IPS-18a (cell line): Measurements from ENCODE around the gene ARIH2.
A peak's percentile ranks its signal among the peaks of the same experiment; 100 is the strongest.

Experiments used
- H3K27ac ChIP-seq: one replicate; pipeline ENCODE4 v1.5.1; 2013; ENCODE audit warnings: low read length
- H3K27me3 ChIP-seq: one replicate; pipeline ENCODE4 v1.6.1; 2013; ENCODE audit warnings: mild to moderate bottlenecking, low read length; ENCODE audit not compliant: control insufficient read depth, insufficient read depth
- H3K36me3 ChIP-seq: one replicate; pipeline ENCODE4 v1.6.1; 2013; ENCODE audit warnings: low read depth, low read length; ENCODE audit not compliant: control insufficient read depth
- H3K4me1 ChIP-seq: one replicate; pipeline ENCODE4 v1.6.1; 2013; ENCODE audit warnings: low read depth, low read length; ENCODE audit not compliant: control insufficient read depth
- H3K4me3 ChIP-seq: one replicate; pipeline ENCODE4 v1.5.1; 2013; ENCODE audit warnings: low read length
- H3K9ac ChIP-seq: one replicate; pipeline ENCODE4 v1.6.1; 2013; ENCODE audit warnings: mild to moderate bottlenecking, low read length, moderate library complexity
- H3K9me3 ChIP-seq: one replicate; pipeline ENCODE4 v1.6.1; 2013; ENCODE audit warnings: low read depth, low read length; ENCODE audit not compliant: control insufficient read depth

Gene ARIH2

DNA sequence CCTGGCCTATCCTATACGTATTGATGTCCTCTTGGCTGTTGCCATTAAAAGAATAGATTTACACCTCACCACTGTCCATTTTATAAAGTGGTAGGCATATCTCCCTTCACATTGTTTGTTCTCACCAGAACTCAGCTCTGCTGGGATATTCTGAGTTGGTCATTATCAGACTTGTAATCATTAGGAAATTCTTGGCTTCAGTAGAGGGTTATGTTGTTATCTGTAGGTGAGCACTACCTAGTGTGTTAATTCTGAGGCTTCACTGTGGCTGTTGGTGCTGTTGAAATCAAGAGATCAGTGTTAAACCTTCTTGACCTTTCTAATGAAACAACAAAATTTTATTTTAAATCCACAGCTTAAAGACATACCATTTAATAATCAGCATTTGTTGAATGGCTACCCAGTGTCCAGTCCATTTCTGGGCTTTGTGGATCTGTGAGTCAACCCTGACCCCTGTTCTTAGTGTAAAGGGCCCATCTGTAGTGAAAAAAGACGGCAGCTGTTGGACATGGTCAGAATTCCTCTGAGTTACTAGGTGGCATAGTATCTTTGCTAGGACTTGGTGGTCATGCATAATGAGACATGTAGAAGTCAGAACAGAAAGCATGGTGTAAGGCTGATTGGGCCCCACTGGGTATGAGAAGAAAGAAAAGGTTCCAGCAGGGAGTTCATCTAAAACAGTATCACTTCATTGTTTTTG is 38.5 kb downstream of the ARIH2 start:
- Histone ChIP-seq H3K9ac (no peak overlapping the region), H3K27me3 (no peaks in the 10 kb centered on the region), H3K36me3 (peaks cover 4% of the 10 kb centered on the region), H3K4me1 (no peaks in the 10 kb centered on the region), H3K27ac (no peak overlapping the region), H3K4me3 (no peak overlapping the region), H3K9me3 (no peaks in the 10 kb centered on the region)

DNA sequence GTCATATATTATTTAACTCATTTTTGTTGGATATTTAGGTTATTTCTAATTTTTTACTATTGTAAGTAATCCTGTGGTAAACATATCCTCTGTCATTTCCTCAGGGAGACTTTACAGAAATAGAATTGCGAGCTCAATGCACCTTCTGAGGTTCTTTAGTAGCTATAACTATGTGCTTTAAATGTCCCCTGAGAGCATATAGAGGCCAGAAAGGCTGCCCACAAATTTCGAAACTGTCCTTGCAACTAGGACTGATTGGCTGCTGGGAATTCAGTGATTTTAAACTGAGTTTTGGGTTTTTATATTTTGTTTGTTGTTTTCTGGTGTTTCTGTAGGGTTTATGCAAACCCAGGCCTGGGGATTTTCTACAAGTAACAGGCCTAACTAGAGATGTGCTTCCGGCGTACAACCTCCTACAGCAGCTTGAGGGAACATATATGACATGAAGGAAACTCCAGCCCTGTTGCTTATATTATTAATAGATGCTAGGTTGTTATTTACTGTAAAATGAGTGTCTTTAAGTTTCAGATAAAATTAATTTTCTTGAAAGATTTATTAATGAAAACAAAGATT is 42.3 kb downstream of the ARIH2 start:
- Histone ChIP-seq H3K4me3 (no peak overlapping the region), H3K9me3 (no peaks in the 10 kb centered on the region), H3K27me3 (no peaks in the 10 kb centered on the region), H3K4me1 (peaks cover 11% of the 10 kb centered on the region), H3K27ac (no peak overlapping the region), H3K9ac (no peak overlapping the region), H3K36me3 (no peaks in the 10 kb centered on the region)

DNA sequence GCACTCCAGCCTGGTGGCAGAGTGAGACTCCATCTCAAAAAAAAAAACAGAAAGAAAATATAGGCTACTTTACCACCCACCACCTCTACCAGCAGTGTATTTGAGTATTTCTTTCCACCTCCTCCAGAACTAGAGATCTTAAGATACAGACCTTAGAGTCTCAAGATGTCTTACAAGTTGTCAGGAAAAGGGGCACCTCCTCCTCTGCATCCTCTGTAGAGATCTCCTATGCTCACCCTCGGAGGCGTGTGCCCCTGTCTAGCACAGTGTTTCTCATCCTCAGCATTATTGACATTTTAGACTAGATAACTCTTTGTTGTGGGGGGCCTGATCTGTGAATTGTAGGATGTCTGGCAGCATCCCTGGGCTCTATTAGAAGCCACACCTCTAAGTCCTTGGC is 43.7 kb downstream of the ARIH2 start:
- Histone ChIP-seq H3K27ac (no peak overlapping the region), H3K9me3 (no peaks in the 10 kb centered on the region), H3K9ac (no peak overlapping the region), H3K4me3 (no peak overlapping the region), H3K36me3 (peaks cover 11% of the 10 kb centered on the region), H3K27me3 (no peaks in the 10 kb centered on the region), H3K4me1 (peaks cover 11% of the 10 kb centered on the region)

DNA sequence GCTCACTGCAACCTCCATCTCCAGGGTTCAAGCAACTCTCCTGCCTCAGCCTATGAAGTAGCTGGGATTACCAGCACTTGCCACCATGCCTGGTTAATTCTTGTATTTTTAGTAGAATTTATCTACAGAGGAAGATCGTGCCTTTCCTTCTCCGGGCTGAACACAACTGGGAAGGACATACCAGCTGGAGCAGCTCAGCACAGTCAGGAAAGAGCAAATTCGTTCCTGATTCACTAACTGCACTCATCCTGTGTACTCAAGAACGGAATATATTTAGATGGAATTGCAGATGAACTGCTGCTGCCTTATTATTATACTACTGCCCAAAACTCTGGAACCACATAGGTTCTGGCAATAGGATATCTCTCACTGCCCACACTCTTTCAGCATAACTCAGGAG is 44.3 kb downstream of the ARIH2 start:
- Histone ChIP-seq H3K27ac (no peak overlapping the region), H3K36me3 (peaks cover 16% of the 10 kb centered on the region), H3K9me3 (no peaks in the 10 kb centered on the region), H3K4me3 (no peak overlapping the region), H3K9ac (no peak overlapping the region), H3K27me3 (no peaks in the 10 kb centered on the region), H3K4me1 (peaks cover 11% of the 10 kb centered on the region)

DNA sequence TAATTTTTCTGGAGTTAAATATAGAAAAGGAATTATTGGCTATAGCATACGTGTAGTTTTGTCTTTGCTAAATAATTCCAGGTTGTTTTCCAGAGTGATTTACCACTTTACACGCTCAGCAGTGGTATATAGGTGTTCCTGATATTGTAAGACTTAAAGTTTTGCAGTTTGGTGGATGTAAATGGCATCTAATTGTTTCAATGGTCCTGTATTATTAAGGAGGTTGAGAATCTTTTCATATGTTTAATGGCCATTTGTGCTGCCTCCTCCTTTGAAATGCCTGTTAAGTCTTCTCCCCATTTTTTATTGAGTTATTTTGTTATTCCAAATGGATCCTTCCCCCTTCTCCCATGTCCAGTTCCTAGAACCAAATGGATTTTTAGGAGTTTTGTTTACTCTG is 44.9 kb downstream of the ARIH2 start:
- H3K4me1 ChIP-seq = peaks cover 11% of the 10 kb centered on the region
- peak overlapping the region; percentile 27 for H3K4me3 ChIP-seq
- no peak overlapping the region for H3K9ac ChIP-seq

DNA sequence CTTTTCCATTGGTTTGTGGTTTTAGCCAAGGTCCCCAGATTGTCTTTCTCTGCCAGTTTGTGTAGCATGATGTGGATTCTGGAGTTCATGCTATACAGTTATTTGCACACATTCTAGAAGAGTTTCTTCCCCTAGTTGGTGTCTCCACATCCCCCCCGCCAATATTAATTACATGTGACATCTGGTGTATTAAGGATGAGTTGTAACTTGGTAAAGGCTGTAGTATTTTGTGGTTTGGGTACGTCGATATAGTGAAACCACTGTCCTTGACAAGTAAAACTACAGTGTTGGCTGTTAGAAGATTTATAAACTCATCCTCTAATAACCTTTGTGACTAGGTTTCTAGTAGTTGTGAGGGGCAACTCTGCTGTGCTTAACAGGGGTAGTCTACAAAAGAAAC is 47.7 kb downstream of the ARIH2 start:
- no peak overlapping the region for H3K27ac ChIP-seq
- no peaks in the 10 kb centered on the region for H3K9me3 ChIP-seq
- H3K27me3 ChIP-seq = no peaks in the 10 kb centered on the region
- peaks cover 37% of the 10 kb centered on the region for H3K36me3 ChIP-seq
- H3K9ac ChIP-seq = no peak overlapping the region
- H3K4me3 ChIP-seq = no peak overlapping the region
- peaks cover 11% of the 10 kb centered on the region for H3K4me1 ChIP-seq

More for the DNA sequence above, 44.9 kb downstream of the ARIH2 start:
- Histone ChIP-seq H3K36me3 (peaks cover 19% of the 10 kb centered on the region), H3K27ac (no peak overlapping the region), H3K9me3 (no peaks in the 10 kb centered on the region), H3K27me3 (no peaks in the 10 kb centered on the region)

DNA sequence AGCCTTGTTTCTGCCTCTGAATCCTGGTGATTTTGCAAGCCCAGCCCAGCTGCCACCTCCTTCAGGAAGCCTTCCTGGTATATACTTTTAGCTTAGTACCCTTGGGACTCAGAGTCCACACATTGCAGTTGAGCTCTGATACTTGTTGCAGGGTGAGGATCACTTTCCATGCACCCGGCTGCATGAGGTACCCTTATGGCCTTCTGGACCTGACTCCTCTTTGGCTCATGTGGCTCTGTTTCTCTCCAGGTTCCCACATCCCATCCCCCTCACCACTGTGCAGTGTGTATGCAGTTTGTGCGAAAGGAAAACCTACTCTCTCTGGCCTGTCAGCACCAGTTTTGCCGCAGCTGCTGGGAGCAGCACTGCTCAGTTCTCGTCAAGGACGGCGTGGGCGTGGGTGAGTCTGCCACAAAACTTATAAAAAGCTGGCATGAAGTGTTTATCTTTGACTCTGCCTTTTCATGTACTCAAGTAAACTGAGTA is 48.3 kb downstream of the ARIH2 start:
- H3K9ac ChIP-seq = no peak overlapping the region
- no peak overlapping the region for H3K27ac ChIP-seq

DNA sequence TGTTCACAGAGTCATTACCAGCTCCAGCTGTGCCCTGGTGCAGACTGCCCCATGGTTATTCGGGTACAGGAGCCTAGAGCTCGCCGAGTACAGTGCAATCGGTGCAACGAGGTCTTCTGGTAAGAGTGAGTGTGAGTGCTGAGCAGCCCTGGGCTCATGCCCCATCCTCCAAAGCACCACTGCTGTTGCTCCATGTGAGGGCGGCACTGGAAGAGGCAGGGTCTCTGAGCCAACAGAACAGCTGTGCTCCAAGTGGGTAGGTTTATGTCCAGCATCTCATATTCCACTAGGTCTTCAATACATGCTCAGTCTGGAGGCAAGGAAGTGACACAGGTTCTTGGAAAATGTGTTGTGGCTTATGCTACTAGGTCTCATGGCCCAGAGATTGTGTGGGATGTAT is 51.9 kb downstream of the ARIH2 start:
- H3K27ac ChIP-seq = no peak overlapping the region
- no peaks in the 10 kb centered on the region for H3K9me3 ChIP-seq
- no peaks in the 10 kb centered on the region for H3K4me1 ChIP-seq
- no peak overlapping the region for H3K9ac ChIP-seq
- peaks cover 74% of the 10 kb centered on the region for H3K36me3 ChIP-seq
- H3K4me3 ChIP-seq = no peak overlapping the region
- no peaks in the 10 kb centered on the region for H3K27me3 ChIP-seq

More for the DNA sequence above, 48.3 kb downstream of the ARIH2 start:
- no peaks in the 10 kb centered on the region for H3K27me3 ChIP-seq
- H3K9me3 ChIP-seq = no peaks in the 10 kb centered on the region
- peaks cover 42% of the 10 kb centered on the region for H3K36me3 ChIP-seq
- H3K4me1 ChIP-seq = peaks cover 11% of the 10 kb centered on the region
- H3K4me3 ChIP-seq = no peak overlapping the region

DNA sequence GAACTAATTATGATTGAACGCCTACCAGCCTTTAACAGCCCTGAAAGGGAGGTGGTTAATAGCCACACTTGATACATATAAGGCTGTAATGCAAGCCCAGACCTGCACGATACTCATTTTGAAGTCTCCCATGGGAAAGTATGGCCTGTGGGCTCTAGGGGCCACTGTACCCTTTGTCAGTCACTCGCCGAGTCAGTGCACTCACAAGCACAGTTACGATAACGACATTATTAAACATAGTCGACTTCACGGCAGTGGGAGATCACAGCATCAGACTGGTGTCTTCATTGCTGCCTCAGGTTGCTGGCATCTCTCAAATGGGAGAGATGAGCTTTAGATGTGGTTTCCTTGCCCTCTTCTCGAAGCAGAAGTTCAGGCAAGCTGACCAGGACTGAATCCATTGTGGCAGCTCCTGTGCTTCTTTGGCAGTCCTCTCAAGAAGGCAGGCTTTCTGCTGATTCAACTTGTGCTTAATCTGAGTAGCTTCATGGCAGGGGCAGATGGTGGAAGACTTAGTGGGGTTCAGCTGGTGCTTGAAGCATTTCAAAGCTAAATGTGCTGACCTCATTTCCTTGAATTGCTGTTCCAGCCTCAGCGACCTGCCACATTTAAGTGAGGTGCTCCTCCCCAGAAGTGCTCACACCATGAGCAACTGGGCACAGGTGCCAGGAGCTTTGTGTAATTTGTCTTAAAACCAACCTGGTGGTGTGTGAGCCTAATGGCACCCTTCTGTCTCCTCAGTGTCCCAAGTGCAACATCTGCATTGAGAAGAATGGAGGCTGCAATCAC is 55.6 kb downstream of the ARIH2 start:
- Histone ChIP-seq H3K9me3 (no peaks in the 10 kb centered on the region), H3K9ac (no peak overlapping the region), H3K36me3 (peaks cover 78% of the 10 kb centered on the region), H3K27ac (no peak overlapping the region), H3K4me1 (no peaks in the 10 kb centered on the region), H3K4me3 (no peak overlapping the region), H3K27me3 (no peaks in the 10 kb centered on the region)

DNA sequence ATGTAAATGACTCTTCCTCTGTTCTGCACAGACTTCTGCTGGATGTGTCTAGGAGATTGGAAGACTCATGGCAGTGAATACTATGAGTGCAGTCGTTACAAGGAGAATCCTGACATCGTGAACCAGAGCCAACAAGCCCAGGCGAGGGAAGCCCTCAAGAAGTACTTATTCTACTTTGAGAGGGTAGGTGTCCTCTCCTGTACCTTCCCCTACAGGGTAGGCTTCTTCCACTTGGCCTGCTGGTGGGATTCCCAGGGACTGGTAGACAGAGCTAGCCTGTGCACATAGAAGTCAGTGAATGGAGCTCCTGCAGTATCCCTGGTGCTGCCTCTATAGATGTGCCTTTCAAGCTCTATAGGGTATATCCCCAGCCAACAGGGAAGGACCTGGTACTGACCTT is 60.8 kb downstream of the ARIH2 start:
- Histone ChIP-seq H3K27me3 (no peaks in the 10 kb centered on the region), H3K9me3 (no peaks in the 10 kb centered on the region), H3K4me3 (no peak overlapping the region), H3K36me3 (peaks cover 75% of the 10 kb centered on the region), H3K9ac (no peak overlapping the region), H3K4me1 (no peaks in the 10 kb centered on the region), H3K27ac (no peak overlapping the region)

DNA sequence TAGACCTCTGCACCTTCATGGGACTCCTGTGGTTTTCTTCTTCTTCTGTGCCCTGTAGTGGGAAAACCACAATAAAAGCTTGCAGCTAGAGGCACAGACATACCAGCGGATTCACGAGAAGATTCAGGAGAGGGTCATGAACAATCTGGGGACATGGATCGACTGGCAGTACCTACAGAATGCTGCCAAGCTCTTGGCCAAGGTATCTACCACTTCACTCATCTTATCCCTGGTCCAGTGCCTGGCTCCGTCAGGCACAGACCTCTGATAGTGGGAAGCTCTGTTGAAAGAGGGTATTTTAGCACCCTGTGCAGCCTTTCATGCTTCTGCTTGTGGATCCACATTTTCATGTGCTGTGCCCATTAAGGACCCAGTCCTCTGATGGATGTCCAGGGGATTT is 61.7 kb downstream of the ARIH2 start:
- Histone ChIP-seq H3K27me3 (no peaks in the 10 kb centered on the region), H3K27ac (no peak overlapping the region), H3K4me1 (no peaks in the 10 kb centered on the region), H3K9me3 (no peaks in the 10 kb centered on the region), H3K36me3 (peaks cover 74% of the 10 kb centered on the region), H3K4me3 (no peak overlapping the region), H3K9ac (no peak overlapping the region)
